Glutamatergic neuron (in vitro differentiated cells): ENCODE results near the gene CAMTA1. TPM values are rescaled to one million over a fixed set of nuclear protein-coding genes. Genes with fewer than 3 reads are reported as not detected.

Source experiments
- DNase-seq: peaks from one replicate; pipeline ENCODE4 v3.0.0; 2022
- H3K27ac Mint-ChIP-seq: one replicate; pipeline ENCODE4 v1.8.0; 2020; ENCODE audit warnings: mild to moderate bottlenecking, mixed read lengths, inconsistent platforms; ENCODE audit not compliant: unreplicated experiment
- H3K27me3 Mint-ChIP-seq: one replicate; pipeline ENCODE4 v1.8.0; 2020; ENCODE audit warnings: mild to moderate bottlenecking, moderate library complexity, mixed read lengths, inconsistent platforms; ENCODE audit not compliant: unreplicated experiment
- H3K36me3 Mint-ChIP-seq: one replicate; pipeline ENCODE4 v1.8.0; 2020; ENCODE audit warnings: mild to moderate bottlenecking, mixed read lengths, inconsistent platforms; ENCODE audit not compliant: unreplicated experiment
- H3K4me1 Mint-ChIP-seq: one replicate; pipeline ENCODE4 v1.8.0; 2020; ENCODE audit warnings: mild to moderate bottlenecking, low read depth, mixed read lengths, inconsistent platforms; ENCODE audit not compliant: unreplicated experiment
- H3K4me3 Mint-ChIP-seq: one replicate; pipeline ENCODE4 v1.8.0; 2020; ENCODE audit warnings: mild to moderate bottlenecking, mixed read lengths, inconsistent platforms; ENCODE audit not compliant: unreplicated experiment
- H3K9me3 Mint-ChIP-seq: one replicate; pipeline ENCODE4 v1.8.0; 2020; ENCODE audit warnings: mild to moderate bottlenecking, moderate library complexity, mixed read lengths, inconsistent platforms; ENCODE audit not compliant: unreplicated experiment
- total RNA-seq: library from RNA; stranded (reverse); fragmentation: NEBNext Ultra II Directional; extraction: Animal tissue kit (Norgen Biotek cat#: 25700); gene quantifications from one replicate; pipeline ENCODE4 v1.2.1, GENCODE V29; 2021; ENCODE audit not compliant: unreplicated experiment
- TF ChIP-seq, protein P1 (sequence below): fragments of 200-600 bp; sonication (generic); IDR thresholded peaks from one replicate; pipeline ENCODE4 v1.5.0; 2021; ENCODE audit not compliant: partially characterized antibody, unreplicated experiment

CAMTA1 gene
- total RNA-seq, 1 donor from 2014 or later = 77.2 TPM

GRCh38 chr1:7258589-7259135 is 473.4 kb downstream of the CAMTA1 start:
- no peak overlapping the region for H3K27ac Mint-ChIP-seq
- TF ChIP-seq, protein P1, sequence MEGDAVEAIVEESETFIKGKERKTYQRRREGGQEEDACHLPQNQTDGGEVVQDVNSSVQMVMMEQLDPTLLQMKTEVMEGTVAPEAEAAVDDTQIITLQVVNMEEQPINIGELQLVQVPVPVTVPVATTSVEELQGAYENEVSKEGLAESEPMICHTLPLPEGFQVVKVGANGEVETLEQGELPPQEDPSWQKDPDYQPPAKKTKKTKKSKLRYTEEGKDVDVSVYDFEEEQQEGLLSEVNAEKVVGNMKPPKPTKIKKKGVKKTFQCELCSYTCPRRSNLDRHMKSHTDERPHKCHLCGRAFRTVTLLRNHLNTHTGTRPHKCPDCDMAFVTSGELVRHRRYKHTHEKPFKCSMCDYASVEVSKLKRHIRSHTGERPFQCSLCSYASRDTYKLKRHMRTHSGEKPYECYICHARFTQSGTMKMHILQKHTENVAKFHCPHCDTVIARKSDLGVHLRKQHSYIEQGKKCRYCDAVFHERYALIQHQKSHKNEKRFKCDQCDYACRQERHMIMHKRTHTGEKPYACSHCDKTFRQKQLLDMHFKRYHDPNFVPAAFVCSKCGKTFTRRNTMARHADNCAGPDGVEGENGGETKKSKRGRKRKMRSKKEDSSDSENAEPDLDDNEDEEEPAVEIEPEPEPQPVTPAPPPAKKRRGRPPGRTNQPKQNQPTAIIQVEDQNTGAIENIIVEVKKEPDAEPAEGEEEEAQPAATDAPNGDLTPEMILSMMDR = no peak
- no peaks in the 10 kb centered on the region for H3K36me3 Mint-ChIP-seq
- H3K9me3 Mint-ChIP-seq = no peaks in the 10 kb centered on the region
- peaks cover 2% of the 10 kb centered on the region for H3K27me3 Mint-ChIP-seq
- H3K4me1 Mint-ChIP-seq = peaks cover 7% of the 10 kb centered on the region
- no peak for DNase-seq
- H3K4me3 Mint-ChIP-seq = no peak overlapping the region

GRCh38 chr1:7259955-7260354 is 474.7 kb downstream of the CAMTA1 start:
- Mint-ChIP-seq H3K4me3 (no peak overlapping the region), H3K36me3 (no peaks in the 10 kb centered on the region), H3K27me3 (no peaks in the 10 kb centered on the region), H3K4me1 (peaks cover 7% of the 10 kb centered on the region), H3K9me3 (no peaks in the 10 kb centered on the region), H3K27ac (no peak overlapping the region)
- TF ChIP-seq, protein P1 = no peak
- DNase-seq = no peak

DNA sequence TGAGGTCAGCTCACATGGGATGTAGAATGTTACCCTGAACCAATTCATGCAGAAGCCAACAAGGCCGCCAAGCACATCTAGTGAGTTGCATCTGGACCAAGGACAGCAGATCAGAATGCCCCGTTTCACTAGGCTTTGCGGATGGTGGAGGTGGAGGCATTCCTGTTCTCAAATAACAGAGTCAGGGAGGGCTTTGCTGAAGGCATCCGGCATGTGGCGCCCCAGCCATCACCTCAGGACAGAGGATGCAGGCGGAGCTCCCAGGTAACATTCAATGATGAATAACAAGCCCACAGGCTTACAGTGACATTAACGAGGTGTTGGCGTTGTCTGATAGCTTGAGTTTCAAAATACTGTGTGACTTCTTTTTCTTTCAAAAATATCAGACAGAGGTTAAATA is 476.2 kb downstream of the CAMTA1 start:
- Mint-ChIP-seq H3K27me3 (no peaks in the 10 kb centered on the region), H3K9me3 (no peaks in the 10 kb centered on the region), H3K27ac (no peak overlapping the region), H3K4me1 (peaks cover 7% of the 10 kb centered on the region), H3K36me3 (no peaks in the 10 kb centered on the region), H3K4me3 (no peak overlapping the region)
- TF ChIP-seq, protein P1 = no peak
- DNase-seq = no peak

- H3K4me3 Mint-ChIP-seq = no peak overlapping the region
Observed at GRCh38 chr1:7262611-7263010, 477.4 kb downstream of the CAMTA1 start.

More at GRCh38 chr1:7262611-7263010, 477.4 kb downstream of the CAMTA1 start:
- TF ChIP-seq, protein P1 = no peak
- no peaks in the 10 kb centered on the region for H3K9me3 Mint-ChIP-seq
- peaks cover 2% of the 10 kb centered on the region for H3K4me1 Mint-ChIP-seq
- DNase-seq = no peak
- H3K36me3 Mint-ChIP-seq = peaks cover under 1% of the 10 kb centered on the region
- H3K27me3 Mint-ChIP-seq = no peaks in the 10 kb centered on the region
- no peak overlapping the region for H3K27ac Mint-ChIP-seq
